GM12872 (cell line): ENCODE results near the gene HK2.

ENCODE experiments used
- TF ChIP-seq, protein P1 (sequence below): IDR thresholded peaks from 3 replicates; pipeline ENCODE4 v1.5.1; 2011; ENCODE audit warnings: low read depth, mild to moderate bottlenecking, low read length, moderate library complexity; ENCODE audit not compliant: insufficient read depth

The HK2 gene

DNA sequence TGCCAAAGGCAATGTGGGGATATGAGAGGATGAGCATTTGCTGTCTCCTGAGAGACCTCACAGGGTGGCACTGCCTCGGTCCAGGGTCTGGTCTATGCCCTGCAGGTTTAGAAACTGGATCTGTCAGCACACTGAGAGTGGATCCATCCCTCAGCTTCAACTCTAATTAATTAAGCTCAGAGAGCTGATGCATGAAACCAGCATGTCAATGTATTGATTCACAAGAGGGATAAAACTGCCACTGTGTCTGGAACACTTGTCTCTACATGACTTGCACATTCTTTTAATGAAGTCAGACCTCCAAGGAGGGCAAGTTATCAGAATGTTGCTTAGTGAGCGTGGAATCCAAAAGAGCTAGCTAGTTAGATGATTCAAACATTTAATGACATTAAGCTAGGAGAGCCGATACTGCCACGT, 102.1 kb downstream of the HK2 start:
- TF ChIP-seq, protein P1, sequence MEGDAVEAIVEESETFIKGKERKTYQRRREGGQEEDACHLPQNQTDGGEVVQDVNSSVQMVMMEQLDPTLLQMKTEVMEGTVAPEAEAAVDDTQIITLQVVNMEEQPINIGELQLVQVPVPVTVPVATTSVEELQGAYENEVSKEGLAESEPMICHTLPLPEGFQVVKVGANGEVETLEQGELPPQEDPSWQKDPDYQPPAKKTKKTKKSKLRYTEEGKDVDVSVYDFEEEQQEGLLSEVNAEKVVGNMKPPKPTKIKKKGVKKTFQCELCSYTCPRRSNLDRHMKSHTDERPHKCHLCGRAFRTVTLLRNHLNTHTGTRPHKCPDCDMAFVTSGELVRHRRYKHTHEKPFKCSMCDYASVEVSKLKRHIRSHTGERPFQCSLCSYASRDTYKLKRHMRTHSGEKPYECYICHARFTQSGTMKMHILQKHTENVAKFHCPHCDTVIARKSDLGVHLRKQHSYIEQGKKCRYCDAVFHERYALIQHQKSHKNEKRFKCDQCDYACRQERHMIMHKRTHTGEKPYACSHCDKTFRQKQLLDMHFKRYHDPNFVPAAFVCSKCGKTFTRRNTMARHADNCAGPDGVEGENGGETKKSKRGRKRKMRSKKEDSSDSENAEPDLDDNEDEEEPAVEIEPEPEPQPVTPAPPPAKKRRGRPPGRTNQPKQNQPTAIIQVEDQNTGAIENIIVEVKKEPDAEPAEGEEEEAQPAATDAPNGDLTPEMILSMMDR = no peak

DNA sequence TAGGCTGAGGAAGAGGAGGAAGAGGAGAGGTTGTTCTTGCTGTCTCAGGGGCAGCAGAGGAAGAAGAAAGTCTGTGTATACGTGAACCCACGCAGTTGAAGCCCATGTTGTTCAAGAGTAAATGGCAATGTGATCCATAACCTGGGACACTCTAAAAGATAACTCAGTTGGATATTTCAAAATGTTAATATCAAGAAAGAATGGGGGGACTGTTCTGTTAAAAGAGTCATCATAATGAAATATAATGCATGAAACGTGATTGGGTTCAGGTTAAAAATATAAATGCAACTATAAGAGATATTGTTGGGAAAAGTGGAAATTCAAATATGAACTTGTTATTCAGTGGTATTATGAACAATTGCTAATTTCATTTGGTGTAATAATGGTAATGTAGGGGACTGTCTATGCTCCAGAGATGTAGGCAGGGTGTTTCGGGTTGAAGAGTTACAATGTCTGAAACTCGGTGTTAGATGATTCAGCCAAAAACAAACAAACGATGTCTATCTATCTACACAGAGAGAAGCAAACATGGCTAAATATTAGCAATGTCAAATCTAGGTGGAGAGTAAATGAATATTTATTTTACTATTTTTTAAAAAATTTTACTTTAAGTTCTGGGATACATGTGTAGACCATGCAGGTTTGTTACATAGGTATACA, 103.4 kb downstream of the HK2 start:
- TF ChIP-seq, protein P1 = no peak

DNA sequence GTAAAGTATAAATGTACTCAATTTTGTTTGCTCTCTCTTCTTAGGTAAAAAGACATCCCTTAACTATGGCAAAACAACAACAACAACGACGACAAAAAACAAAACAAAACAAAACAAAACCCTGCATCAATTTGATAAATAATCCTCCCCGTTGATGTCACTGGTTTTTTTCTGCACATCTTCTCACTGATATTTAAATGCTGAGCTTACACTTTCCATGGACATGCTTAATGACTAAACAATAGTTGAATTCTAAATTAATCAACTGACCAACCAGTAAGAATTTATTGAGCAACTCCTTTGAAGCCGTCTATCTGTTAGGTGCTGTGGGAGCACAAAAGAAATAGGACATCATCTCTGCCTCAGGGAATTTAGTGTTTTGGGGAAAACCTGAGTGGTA, 104.3 kb downstream of the HK2 start:
- TF ChIP-seq, protein P1 = no peak

DNA sequence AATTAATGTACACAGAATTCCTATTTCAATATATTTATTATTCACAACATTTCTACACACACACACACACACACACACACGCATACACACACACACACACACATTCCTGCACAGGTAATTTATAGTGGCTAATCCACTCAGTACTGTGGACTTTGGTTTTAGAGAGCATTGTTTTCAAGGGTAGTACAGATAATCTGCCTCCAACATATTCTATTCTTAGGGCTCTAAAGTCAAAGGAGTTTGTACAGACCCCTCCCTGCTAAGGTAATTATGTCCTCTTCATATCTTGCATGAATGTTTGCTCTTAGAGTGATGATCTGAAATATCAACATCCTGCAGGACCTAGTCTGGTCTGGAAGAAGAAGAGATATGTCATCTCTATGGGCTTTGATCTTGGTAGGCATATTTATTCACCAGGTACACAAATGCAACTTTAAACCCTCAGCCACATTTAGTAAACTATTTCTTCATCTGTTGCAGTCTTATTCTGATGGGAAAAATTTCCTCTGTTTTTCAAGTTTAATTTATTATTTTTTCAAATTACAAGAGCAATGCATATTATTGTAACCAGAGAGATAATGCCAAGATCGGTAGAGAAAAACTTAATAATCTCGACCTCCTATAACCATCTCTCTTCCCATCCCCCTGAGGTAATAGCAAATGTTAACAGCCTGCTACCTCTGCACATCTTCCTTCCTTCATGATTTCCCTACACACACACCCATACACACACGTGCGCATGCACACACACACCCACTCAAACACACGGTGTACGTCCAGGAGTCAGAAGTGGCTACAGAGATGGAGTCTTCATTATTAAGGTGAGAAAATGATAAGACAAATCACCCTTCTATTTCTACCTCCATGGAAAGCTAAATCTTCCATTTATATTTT, 106.2 kb downstream of the HK2 start:
- TF ChIP-seq, protein P1 = no peak

DNA sequence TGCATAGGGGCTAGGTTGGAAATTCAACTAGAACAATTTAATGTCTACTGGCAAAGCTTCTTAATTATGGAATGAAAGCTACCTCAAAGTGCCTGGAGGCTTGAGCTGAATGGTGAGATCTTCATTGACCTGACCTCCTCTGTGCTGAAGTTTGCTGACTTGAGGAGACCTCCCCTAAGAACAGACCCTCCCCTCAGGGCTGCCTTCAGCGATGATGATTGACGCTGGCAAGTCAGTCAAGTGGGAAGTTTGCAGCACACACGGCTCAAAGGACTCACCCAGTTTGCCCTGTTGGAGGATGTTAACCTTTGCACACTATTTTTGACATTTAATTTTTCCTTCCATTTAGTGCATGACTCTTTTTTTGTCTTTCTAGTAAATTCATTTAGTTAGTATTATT, 107.4 kb downstream of the HK2 start:
- TF ChIP-seq, protein P1 = no peak

DNA sequence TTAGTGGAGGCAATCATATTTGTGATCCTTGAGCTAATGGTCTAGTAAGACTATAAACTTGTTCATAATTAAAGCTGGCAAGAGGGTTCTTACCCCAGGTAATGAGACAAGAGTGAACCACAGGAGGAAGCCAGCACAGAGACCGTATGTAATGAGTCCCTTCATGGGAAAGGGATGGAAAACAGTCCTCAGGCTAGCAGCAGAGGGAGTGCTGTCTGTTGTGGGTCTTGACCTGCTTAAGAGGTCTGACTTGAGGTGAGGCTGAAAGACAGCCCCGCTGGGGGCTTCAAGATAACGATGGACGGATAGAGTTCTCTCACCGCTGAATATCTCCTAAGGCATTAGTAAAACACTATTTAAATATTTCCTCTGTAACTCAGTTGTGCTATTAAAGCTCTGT, 108.3 kb downstream of the HK2 start:
- TF ChIP-seq, protein P1 = no peak
